Nephron (organoid): ENCODE results near the gene MOB3B.

ENCODE experiments used
- H3K27ac Mint-ChIP-seq, 3 experiments: 2 replicates each; pipeline ENCODE4 v1.8.0; 2020; ENCODE audit warnings: mixed read lengths in 3 of 3, mild to moderate bottlenecking in 2 of 3, moderate library complexity in 1 of 3
- H3K27me3 Mint-ChIP-seq: 2 replicates; pipeline ENCODE4 v1.8.0; 2021; ENCODE audit warnings: low read depth, mild to moderate bottlenecking, moderate library complexity, mixed read lengths
- H3K36me3 Mint-ChIP-seq: 2 replicates; pipeline ENCODE4 v1.8.0; 2020; ENCODE audit warnings: low read depth, mixed read lengths
- H3K4me1 Mint-ChIP-seq: 2 replicates; pipeline ENCODE4 v1.8.0; 2020; ENCODE audit warnings: mixed read lengths
- H3K4me3 Mint-ChIP-seq, 3 experiments: 2 replicates each; pipeline ENCODE4 v1.8.0; 2020; ENCODE audit warnings: mild to moderate bottlenecking in 3 of 3, mixed read lengths in 3 of 3, moderate library complexity in 2 of 3
- H3K9me3 Mint-ChIP-seq: 2 replicates; pipeline ENCODE4 v1.8.0; 2020; ENCODE audit warnings: mixed read lengths
- CTCF ChIP-seq, 3 experiments: fragments of 200-600 bp; sonication (generic); IDR thresholded peaks; one replicate each; pipeline ENCODE4 v1.5.0; 2021; ENCODE audit warnings: antibody characterized with exemption in 3 of 3; ENCODE audit not compliant: unreplicated experiment in 3 of 3

The MOB3B gene

GRCh38 chr9:27539479-27540441 lies 10.1 kb upstream of the MOB3B start:
- peaks cover 27% of the 10 kb centered on the region for H3K36me3 Mint-ChIP-seq
- TF ChIP-seq CTCF (IDR thresholded peaks at IDR 0.05; ENCODE audit: unreplicated experiment in 3 of 3), result no peak
- no peak overlapping the region for H3K4me3 Mint-ChIP-seq
- peak overlapping the region; percentile 79 to 87 (median 81) for H3K27ac Mint-ChIP-seq
- H3K9me3 Mint-ChIP-seq, result no peaks in the 10 kb centered on the region
- peaks cover 52% of the 10 kb centered on the region for H3K4me1 Mint-ChIP-seq
- no peaks in the 10 kb centered on the region for H3K27me3 Mint-ChIP-seq

- Mint-ChIP-seq H3K36me3 (peaks cover 20% of the 10 kb centered on the region), H3K4me1 (peaks cover 63% of the 10 kb centered on the region), H3K4me3 (peak overlapping the region in 1 of 3 experiments; percentile 35), H3K27ac (peak overlapping the region; percentile 79 to 89 (median 87)), H3K27me3 (no peaks in the 10 kb centered on the region), H3K9me3 (no peaks in the 10 kb centered on the region)
- no peak for TF ChIP-seq CTCF (IDR thresholded peaks at IDR 0.05; ENCODE audit: unreplicated experiment in 3 of 3)
These were observed 9.0 kb upstream of the MOB3B start for GRCh38 chr9:27538647-27539046.

- TF ChIP-seq CTCF (IDR thresholded peaks at IDR 0.05; ENCODE audit: unreplicated experiment in 3 of 3), result no peak
- H3K4me1 Mint-ChIP-seq, result peaks cover 69% of the 10 kb centered on the region
- H3K27ac Mint-ChIP-seq, result peak overlapping the region; percentile 79 to 89 (median 87)
- no peak overlapping the region for H3K4me3 Mint-ChIP-seq
- peaks cover 14% of the 10 kb centered on the region for H3K36me3 Mint-ChIP-seq
- H3K9me3 Mint-ChIP-seq, result no peaks in the 10 kb centered on the region
- H3K27me3 Mint-ChIP-seq, result no peaks in the 10 kb centered on the region
These were observed 8.1 kb upstream of the MOB3B start for GRCh38 chr9:27537756-27538155.

- peaks cover 8% of the 10 kb centered on the region for H3K36me3 Mint-ChIP-seq
- no peaks in the 10 kb centered on the region for H3K27me3 Mint-ChIP-seq
- peak overlapping the region; percentile 66 to 87 (median 79) for H3K27ac Mint-ChIP-seq
- H3K4me3 Mint-ChIP-seq, result peak overlapping the region in 1 of 3 experiments; percentile 20
- peaks cover 66% of the 10 kb centered on the region for H3K4me1 Mint-ChIP-seq
- H3K9me3 Mint-ChIP-seq, result no peaks in the 10 kb centered on the region
- no peak for TF ChIP-seq CTCF (IDR thresholded peaks at IDR 0.05; ENCODE audit: unreplicated experiment in 3 of 3)
These were observed 7.4 kb upstream of the MOB3B start for GRCh38 chr9:27537027-27537435.

- Mint-ChIP-seq H3K4me1 (peaks cover 67% of the 10 kb centered on the region), H3K27me3 (no peaks in the 10 kb centered on the region), H3K36me3 (peaks cover 4% of the 10 kb centered on the region), H3K9me3 (no peaks in the 10 kb centered on the region), H3K27ac (peak overlapping the region in 2 of 3 experiments; percentile 5 to 70), H3K4me3 (no peak overlapping the region)
- no peak for TF ChIP-seq CTCF (IDR thresholded peaks at IDR 0.05; ENCODE audit: unreplicated experiment in 3 of 3)
These were observed 6.6 kb upstream of the MOB3B start for GRCh38 chr9:27536168-27536567.
